A549 (cell line): ENCODE results near the gene NUDCD3. TPM values are rescaled to one million over a fixed set of nuclear protein-coding genes. Genes with fewer than 3 reads are reported as not detected.

ENCODE experiments used
- ATAC-seq, 2 experiments: fragments of 200-7000 bp in 1 of 2; fragments of >200 bp in 1 of 2; cut with Nextera tagmentation in 1 of 2; cut with Tn5 transposase in 1 of 2; 3 replicates each; pipeline versions ENCODE4 v1.8.0 to v1.9.1; 2018 to 2020; ENCODE audit warnings: mild to moderate bottlenecking in 1 of 2, moderate library complexity in 1 of 2
- CTCF ChIA-PET: fragments of 300-600 bp; sonication (Branson Sonifier 250); formaldehyde crosslinking; extraction: SDS; loops from one replicate; lab custom pipeline; 2021; ENCODE audit warnings: antibody characterized with exemption, inconsistent platforms; lab: Yijun Ruan, JAX
- POLR2A ChIA-PET: fragments of 350-600 bp; formaldehyde crosslinking; extraction: SDS; loops from one replicate; lab custom pipeline; 2021; ENCODE audit warnings: antibody characterized with exemption, inconsistent platforms; lab: Yijun Ruan, JAX
- DNase-seq, 2 experiments: peaks; one replicate each; pipeline versions ENCODE4 v3.0.0 to v3.0.0-alpha.2; 2011 to 2016; ENCODE audit warnings: low read depth in 1 of 2, low spot score in 1 of 2
- FAIRE-seq: peaks from 2 replicates; lab custom pipeline; 2011; peaks lifted over from hg19 to GRCh38; lab: Jason Lieb, UNC
- H3K27ac ChIP-seq, 2 experiments: fragments of >200 bp; sonication (Bioruptor Twin); formaldehyde crosslinking; 3 replicates each; pipeline ENCODE4 v1.5.1; 2016 to 2017
- H3K4me1 ChIP-seq: fragments of >200 bp; sonication (Bioruptor Twin); formaldehyde crosslinking; 3 replicates; pipeline ENCODE4 v1.6.1; 2016
- H3K4me2 ChIP-seq: fragments of >200 bp; sonication (Bioruptor Twin); formaldehyde crosslinking; 3 replicates; pipeline ENCODE4 v1.6.1; 2016
- H3K4me3 ChIP-seq: fragments of >200 bp; sonication (Bioruptor Twin); formaldehyde crosslinking; 3 replicates; pipeline ENCODE4 v1.5.1; 2016
- H3K9me3 ChIP-seq: fragments of >200 bp; sonication (Bioruptor Twin); formaldehyde crosslinking; 3 replicates; pipeline ENCODE4 v1.6.1; 2016
- CBX2 ChIP-seq: fragments of 200-600 bp; sonication (generic); IDR thresholded peaks from 2 replicates; pipeline ENCODE4 v1.6.1; 2016; ENCODE audit warnings: low read depth, mild to moderate bottlenecking, borderline replicate concordance
- EHF ChIP-seq: fragments of 250-450 bp; sonication (Bioruptor Pico); IDR thresholded peaks from 2 replicates; pipeline ENCODE4 v1.5.0; 2020; ENCODE audit warnings: mild to moderate bottlenecking
- EHMT2 ChIP-seq: fragments of 200-600 bp; sonication (generic); IDR thresholded peaks from 2 replicates; pipeline ENCODE4 v1.6.1; 2016; ENCODE audit warnings: antibody characterized with exemption, low read depth, mild to moderate bottlenecking, moderate library complexity
- FOSB ChIP-seq: fragments of 250-450 bp; sonication (Bioruptor Pico); IDR thresholded peaks from 2 replicates; pipeline ENCODE4 v1.5.0; 2020; ENCODE audit warnings: mild to moderate bottlenecking, moderate library complexity
- FOSL2 ChIP-seq, 2 experiments: fragments of 450-650 bp in 1 of 2; fragments of >200 bp in 1 of 2; sonication (Bioruptor Twin) in 1 of 2; formaldehyde crosslinking; IDR thresholded peaks; 2 replicates each; pipeline versions ENCODE4 v1.5.0 to v1.6.1; 2016 to 2020; ENCODE audit warnings: mild to moderate bottlenecking in 1 of 2, moderate library complexity in 1 of 2
- GATA3 ChIP-seq: IDR thresholded peaks from 2 replicates; pipeline ENCODE4 v1.6.1; 2012; ENCODE audit warnings: borderline replicate concordance
- HDAC2 ChIP-seq: fragments of 200-600 bp; sonication (generic); IDR thresholded peaks from 2 replicates; pipeline ENCODE4 v1.6.1; 2016
- HEYL ChIP-seq: fragments of 250-450 bp; sonication (Bioruptor Pico); IDR thresholded peaks from 2 replicates; pipeline ENCODE4 v1.8.0; 2021; ENCODE audit warnings: mild to moderate bottlenecking, moderate library complexity
- HOXB5 ChIP-seq: fragments of 250-450 bp; sonication (Bioruptor Pico); IDR thresholded peaks from 2 replicates; pipeline ENCODE4 v1.5.0; 2020; ENCODE audit warnings: mild to moderate bottlenecking, moderate library complexity
- JUN ChIP-seq, 2 experiments: fragments of >200 bp; sonication (Bioruptor Twin); formaldehyde crosslinking; IDR thresholded peaks; 2 replicates in 1 of 2; 3 replicates in 1 of 2; pipeline ENCODE4 v1.6.1; 2016 to 2017
- MYC ChIP-seq: IDR thresholded peaks from 2 replicates; pipeline ENCODE4 v1.6.1; 2012; ENCODE audit warnings: mild to moderate bottlenecking, inconsistent platforms, low read length, improper control_type of control experiment, borderline replicate concordance
- NPAS2 ChIP-seq: fragments of 250-450 bp; sonication (Bioruptor Pico); IDR thresholded peaks from 2 replicates; pipeline ENCODE4 v1.8.0; 2022; ENCODE audit warnings: mild to moderate bottlenecking, moderate library complexity, borderline replicate concordance
- PHF8 ChIP-seq: fragments of 200-600 bp; sonication (generic); IDR thresholded peaks from 2 replicates; pipeline ENCODE4 v1.6.1; 2016; ENCODE audit warnings: low read depth, mild to moderate bottlenecking, antibody characterized with exemption, moderate library complexity, borderline replicate concordance
- RAD21 ChIP-seq, 2 experiments: fragments of >200 bp in 1 of 2; sonication (Bioruptor Twin) in 1 of 2; formaldehyde crosslinking in 1 of 2; IDR thresholded peaks in 1 of 2; conservative IDR thresholded peaks in 1 of 2; 2 replicates in 1 of 2; 3 replicates in 1 of 2; pipeline ENCODE4 v1.6.1; 2012 to 2018; ENCODE audit warnings: inconsistent platforms in 1 of 2
- SREBF2 ChIP-seq: fragments of 450-650 bp; IDR thresholded peaks from 2 replicates; pipeline ENCODE4 v1.6.1; 2014; ENCODE audit warnings: mild to moderate bottlenecking, moderate library complexity
- ZSCAN20 ChIP-seq: fragments of 250-450 bp; sonication (Bioruptor Pico); IDR thresholded peaks from 2 replicates; pipeline ENCODE4 v1.8.0; 2022; ENCODE audit warnings: mild to moderate bottlenecking, moderate library complexity
- WGBS: methylation state at CpG from one replicate; pipeline ENCODE4 v1.1.6; 2017; ENCODE audit errors: missing lambda C conversion rate; 5-methylcytosine and 5-hydroxymethylcytosine counted together
- polyA plus RNA-seq, 4 experiments: library from polyadenylated mRNA; depleted of rRNA in 3 of 4; stranded (reverse); fragments of >200 nt; fragmentation: RNase III in 1 of 4; extraction: RNeasy Plus Mini Kit Qiagen cat#74134 plus additional on column Dnase treatment in 1 of 4; gene quantifications; 2 replicates in 3 of 4; 3 replicates in 1 of 4; pipeline ENCODE4 v1.2.3, GENCODE V29; 2011 to 2017
- TF ChIP-seq, protein P1 (sequence below): fragments of 450-650 bp; IDR thresholded peaks from 2 replicates; pipeline ENCODE4 v1.6.1; 2014; ENCODE audit warnings: antibody characterized with exemption
- TF ChIP-seq, protein P2 (sequence below): fragments of >200 bp; sonication (Bioruptor Twin); formaldehyde crosslinking; IDR thresholded peaks from 3 replicates; pipeline ENCODE4 v1.6.1; 2016
- TF ChIP-seq, protein P3 (sequence below): IDR thresholded peaks from 2 replicates; pipeline ENCODE4 v1.6.1; 2012

NUDCD3 gene
- polyA plus RNA-seq, 2 of the 4 experiments (the other 2 are of a cell fraction), result 44.3 to 66.3 TPM

DNA sequence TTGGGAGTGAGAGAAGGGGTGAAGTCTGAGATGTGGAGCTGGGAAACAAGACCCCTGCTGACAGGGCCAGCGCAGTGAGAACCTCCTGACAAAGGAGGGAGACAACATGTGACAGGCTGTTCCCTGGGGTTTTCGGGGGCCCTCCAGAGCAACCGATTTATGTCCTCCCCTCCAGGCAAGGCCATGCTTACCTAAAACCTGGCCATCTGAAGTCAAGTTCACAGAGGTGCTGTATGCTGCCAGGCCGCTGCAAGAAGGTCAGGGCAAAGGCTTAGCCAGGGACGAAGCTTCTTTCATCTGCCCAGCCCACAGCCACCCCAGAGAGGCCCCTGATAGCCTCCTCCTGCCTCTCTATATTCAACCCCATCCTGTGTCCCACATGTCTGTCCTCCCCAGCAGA, 30.1 kb upstream of the NUDCD3 start (continued):
- TF ChIP-seq, protein P1, sequence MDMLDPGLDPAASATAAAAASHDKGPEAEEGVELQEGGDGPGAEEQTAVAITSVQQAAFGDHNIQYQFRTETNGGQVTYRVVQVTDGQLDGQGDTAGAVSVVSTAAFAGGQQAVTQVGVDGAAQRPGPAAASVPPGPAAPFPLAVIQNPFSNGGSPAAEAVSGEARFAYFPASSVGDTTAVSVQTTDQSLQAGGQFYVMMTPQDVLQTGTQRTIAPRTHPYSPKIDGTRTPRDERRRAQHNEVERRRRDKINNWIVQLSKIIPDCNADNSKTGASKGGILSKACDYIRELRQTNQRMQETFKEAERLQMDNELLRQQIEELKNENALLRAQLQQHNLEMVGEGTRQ, result no peak
- TF ChIP-seq MYC (no peak), ZSCAN20 (CRISPR knock-in tag) (no peak), GATA3 (no peak), JUN (IDR thresholded peaks at IDR 0.05) (no peak), FOSB (CRISPR knock-in tag) (no peak), PHF8 (no peak), HOXB5 (CRISPR knock-in tag) (no peak), EHF (no peak), HDAC2 (no peak)
- TF ChIP-seq, protein P2, sequence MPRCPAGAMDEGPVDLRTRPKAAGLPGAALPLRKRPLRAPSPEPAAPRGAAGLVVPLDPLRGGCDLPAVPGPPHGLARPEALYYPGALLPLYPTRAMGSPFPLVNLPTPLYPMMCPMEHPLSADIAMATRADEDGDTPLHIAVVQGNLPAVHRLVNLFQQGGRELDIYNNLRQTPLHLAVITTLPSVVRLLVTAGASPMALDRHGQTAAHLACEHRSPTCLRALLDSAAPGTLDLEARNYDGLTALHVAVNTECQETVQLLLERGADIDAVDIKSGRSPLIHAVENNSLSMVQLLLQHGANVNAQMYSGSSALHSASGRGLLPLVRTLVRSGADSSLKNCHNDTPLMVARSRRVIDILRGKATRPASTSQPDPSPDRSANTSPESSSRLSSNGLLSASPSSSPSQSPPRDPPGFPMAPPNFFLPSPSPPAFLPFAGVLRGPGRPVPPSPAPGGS, result no peak

DNA sequence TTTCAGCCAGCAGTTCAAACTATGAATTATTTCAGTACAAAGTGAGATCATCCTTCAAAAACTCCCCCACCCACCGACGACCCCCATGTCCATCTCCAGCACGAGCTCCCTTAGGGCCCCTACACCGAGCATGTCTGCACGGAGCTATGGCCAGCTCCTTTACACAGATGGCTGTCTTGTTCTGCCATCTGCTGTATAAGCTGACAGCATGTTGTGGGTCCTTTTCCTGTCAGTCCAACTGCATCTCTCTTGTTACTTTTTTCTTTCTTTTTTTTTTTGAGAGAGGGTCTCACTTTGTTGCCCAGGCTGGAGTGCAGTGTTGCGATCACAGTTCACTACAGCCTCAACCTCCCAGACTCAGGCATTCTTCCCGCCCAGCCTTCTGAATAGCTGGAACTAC, 29.1 kb upstream of the NUDCD3 start:
- ATAC-seq (no peak), FAIRE-seq (no peak), DNase-seq (no peak)
- 46% methylated on average over 7 of the region's 7 CpGs for WGBS
- H3K4me1 ChIP-seq, result no peaks in the 10 kb centered on the region
- no peak overlapping the region for H3K27ac ChIP-seq
- TF ChIP-seq HEYL (CRISPR knock-in tag) (no peak), FOSL2 (IDR thresholded peaks at IDR 0.05) (no peak), FOSL2 (CRISPR knock-in tag; IDR thresholded peaks at IDR 0.05) (no peak), SREBF2 (no peak), RAD21 (conservative IDR thresholded peaks at IDR 0.05 in 1 of 2, IDR thresholded peaks at IDR 0.05 in 1 of 2) (no peak)
- ChIA-PET CTCF (interaction anchor here (0.6 to 1.9 kb wide), 4 partner anchors 22 to 888 kb away, joined by 3 to 7 read pairs (median 3); no protein-coding TSS in a partner anchor), POLR2A (no interaction called here)
- peaks cover 3% of the 10 kb centered on the region; the same call in 1 of the 3 replicates for H3K9me3 ChIP-seq
- H3K4me3 ChIP-seq, result no peak overlapping the region
- no peak overlapping the region for H3K4me2 ChIP-seq

DNA sequence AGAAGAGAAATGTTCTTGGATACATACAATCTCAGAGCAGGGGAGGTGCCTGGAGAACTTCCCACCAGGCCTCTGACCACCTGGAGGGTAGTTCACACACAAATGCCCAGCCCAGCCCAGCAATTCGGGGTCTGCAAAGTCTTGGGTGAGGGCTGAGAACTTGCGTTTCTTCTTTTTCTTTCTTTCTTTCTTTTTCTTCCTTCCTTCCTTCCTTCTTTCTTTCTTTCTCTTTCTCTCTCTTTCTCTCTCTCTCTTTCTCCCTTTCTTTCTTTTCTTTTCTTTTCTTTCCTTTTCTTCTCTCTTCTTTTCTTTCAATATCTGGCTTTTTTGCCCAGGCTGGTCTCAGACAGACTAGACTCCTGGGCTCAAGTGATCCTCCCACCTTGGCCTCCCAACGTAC, 28.3 kb upstream of the NUDCD3 start:
- TF ChIP-seq, protein P2, result no peak
- TF ChIP-seq, protein P3, sequence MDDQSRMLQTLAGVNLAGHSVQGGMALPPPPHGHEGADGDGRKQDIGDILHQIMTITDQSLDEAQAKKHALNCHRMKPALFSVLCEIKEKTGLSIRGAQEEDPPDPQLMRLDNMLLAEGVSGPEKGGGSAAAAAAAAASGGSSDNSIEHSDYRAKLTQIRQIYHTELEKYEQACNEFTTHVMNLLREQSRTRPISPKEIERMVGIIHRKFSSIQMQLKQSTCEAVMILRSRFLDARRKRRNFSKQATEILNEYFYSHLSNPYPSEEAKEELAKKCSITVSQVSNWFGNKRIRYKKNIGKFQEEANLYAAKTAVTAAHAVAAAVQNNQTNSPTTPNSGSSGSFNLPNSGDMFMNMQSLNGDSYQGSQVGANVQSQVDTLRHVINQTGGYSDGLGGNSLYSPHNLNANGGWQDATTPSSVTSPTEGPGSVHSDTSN, result no peak
- TF ChIP-seq CBX2, result no peak
- no peak for TF ChIP-seq EHMT2
- TF ChIP-seq PHF8, result no peak
- no peak for TF ChIP-seq NPAS2 (CRISPR knock-in tag)
- TF ChIP-seq, all 56 proteins: peak for 0
- DNase-seq (no peak), FAIRE-seq (no peak), ATAC-seq (no peak)
- Histone ChIP-seq H3K4me2 (no peak overlapping the region), H3K4me1 (no peaks in the 10 kb centered on the region), H3K4me3 (no peak overlapping the region), H3K27ac (no peak overlapping the region), H3K9me3 (no peaks in the 10 kb centered on the region)
- WGBS, result 58% methylated on average over 3 of the region's 3 CpGs
- POLR2A ChIA-PET, result no interaction called here
- CTCF ChIA-PET, result no interaction called here
